OCI-LY7 (cell line): ENCODE measurements around the gene RPL3.

ENCODE experiments used
- EZH2phosphoT487 ChIP-seq: fragments of 200-600 bp; sonication (generic); IDR thresholded peaks from 2 replicates; pipeline ENCODE4 v1.6.1; 2018; ENCODE audit warnings: low read depth, borderline replicate concordance, mild to moderate bottlenecking, mixed run types, antibody characterized with exemption, low read length, moderate library complexity, mixed read lengths
- TF ChIP-seq, protein P1 (sequence below): fragments of 200-600 bp; sonication (generic); conservative IDR thresholded peaks from 2 replicates; pipeline ENCODE4 v1.5.1; 2014; ENCODE audit warnings: mild to moderate bottlenecking, antibody characterized with exemption, low read length, moderate library complexity, mixed read lengths

DNA sequence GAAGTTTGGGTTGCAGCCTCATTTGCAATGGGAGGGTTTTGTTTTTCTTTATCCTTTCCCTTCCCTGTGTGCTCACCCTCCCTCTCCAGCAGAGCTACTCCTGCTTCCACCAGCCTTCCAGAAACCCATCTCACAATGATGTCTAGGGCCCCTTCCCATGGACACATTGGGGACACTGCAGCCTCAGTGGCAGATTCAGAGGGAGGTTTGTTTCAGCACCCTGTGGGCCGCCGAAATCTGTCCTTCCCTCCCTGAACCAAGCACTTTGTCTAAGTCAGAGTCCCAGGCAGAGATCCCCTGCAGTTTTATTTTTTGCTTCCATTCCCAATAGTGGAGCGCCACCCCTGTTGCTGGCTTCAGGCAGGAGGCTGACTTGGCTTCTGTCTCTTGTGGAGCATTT is 21.8 kb upstream of the RPL3 start:
- TF ChIP-seq, protein P1, sequence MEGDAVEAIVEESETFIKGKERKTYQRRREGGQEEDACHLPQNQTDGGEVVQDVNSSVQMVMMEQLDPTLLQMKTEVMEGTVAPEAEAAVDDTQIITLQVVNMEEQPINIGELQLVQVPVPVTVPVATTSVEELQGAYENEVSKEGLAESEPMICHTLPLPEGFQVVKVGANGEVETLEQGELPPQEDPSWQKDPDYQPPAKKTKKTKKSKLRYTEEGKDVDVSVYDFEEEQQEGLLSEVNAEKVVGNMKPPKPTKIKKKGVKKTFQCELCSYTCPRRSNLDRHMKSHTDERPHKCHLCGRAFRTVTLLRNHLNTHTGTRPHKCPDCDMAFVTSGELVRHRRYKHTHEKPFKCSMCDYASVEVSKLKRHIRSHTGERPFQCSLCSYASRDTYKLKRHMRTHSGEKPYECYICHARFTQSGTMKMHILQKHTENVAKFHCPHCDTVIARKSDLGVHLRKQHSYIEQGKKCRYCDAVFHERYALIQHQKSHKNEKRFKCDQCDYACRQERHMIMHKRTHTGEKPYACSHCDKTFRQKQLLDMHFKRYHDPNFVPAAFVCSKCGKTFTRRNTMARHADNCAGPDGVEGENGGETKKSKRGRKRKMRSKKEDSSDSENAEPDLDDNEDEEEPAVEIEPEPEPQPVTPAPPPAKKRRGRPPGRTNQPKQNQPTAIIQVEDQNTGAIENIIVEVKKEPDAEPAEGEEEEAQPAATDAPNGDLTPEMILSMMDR = no peak
- no peak for TF ChIP-seq EZH2phosphoT487
